AG04449 (cell line): Measurements from ENCODE around the gene CYP11A1.

Experiments
- CTCF ChIA-PET: fragments of 350-600 bp; formaldehyde crosslinking; extraction: SDS; loops from one replicate; lab custom pipeline; 2021; ENCODE audit warnings: antibody characterized with exemption; lab: Yijun Ruan, JAX
- POLR2A ChIA-PET: fragments of 400-600, 350-600 bp; formaldehyde crosslinking; extraction: SDS; loops from one replicate; lab custom pipeline; 2020; ENCODE audit warnings: antibody characterized with exemption, inconsistent platforms; lab: Yijun Ruan, JAX
- DNase-seq: peaks from one replicate; pipeline ENCODE4 v3.0.0-alpha.2; 2010; ENCODE audit warnings: low read depth, low spot score
- H3K4me3 ChIP-seq: 2 replicates; pipeline ENCODE4 v1.5.1; 2011; ENCODE audit warnings: low read depth, mild to moderate bottlenecking, control low read depth, low read length
- CTCF ChIP-seq: IDR thresholded peaks from one replicate; pipeline ENCODE4 v1.5.1; 2011; ENCODE audit warnings: mild to moderate bottlenecking, moderate library complexity, low read length, control low read depth, inconsistent platforms; ENCODE audit not compliant: insufficient read depth; ENCODE audit errors: missing control alignments

Gene CYP11A1

GRCh38 chr15:74399511-74400312 is 32.3 kb upstream of the CYP11A1 start:
- no peak for TF ChIP-seq CTCF
- no peak overlapping the region for H3K4me3 ChIP-seq
- CTCF ChIA-PET, result interaction anchor here (0.9 to 3.8 kb wide), 5 partner anchors 10 to 42 kb away, joined by 3 to 13 read pairs (median 3); no protein-coding TSS in a partner anchor
- DNase-seq, result no peak
- POLR2A ChIA-PET, result interaction anchor here (1.0 kb wide), 1 partner anchor 33 kb away, joined by 5 read pairs; no protein-coding TSS in a partner anchor

DNA sequence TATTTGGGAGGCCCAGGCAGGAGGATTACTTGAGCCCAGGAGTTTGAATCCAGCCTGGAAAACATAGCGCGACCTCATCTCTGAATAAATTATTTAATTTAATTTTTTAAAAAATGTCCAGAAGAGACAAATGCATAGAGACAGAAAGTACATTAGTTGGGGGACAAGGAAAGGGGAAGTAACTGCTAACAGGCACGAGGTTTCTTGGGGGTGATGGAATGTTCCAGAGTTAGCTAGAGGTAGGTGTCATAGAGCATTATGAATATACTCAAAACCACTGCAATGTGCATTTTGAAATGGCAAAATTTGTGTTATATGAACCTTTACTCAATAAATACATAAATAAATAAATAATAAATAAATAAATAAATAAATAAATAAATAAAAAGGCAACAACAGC is 31.7 kb upstream of the CYP11A1 start:
- ChIA-PET CTCF (interaction anchor here (1.1 to 3.8 kb wide), 5 partner anchors 8 to 41 kb away, joined by 3 to 13 read pairs (median 4); no protein-coding TSS in a partner anchor), POLR2A (no interaction called here)
- no peak overlapping the region for H3K4me3 ChIP-seq
- TF ChIP-seq CTCF, result no peak
- no peak for DNase-seq

DNA sequence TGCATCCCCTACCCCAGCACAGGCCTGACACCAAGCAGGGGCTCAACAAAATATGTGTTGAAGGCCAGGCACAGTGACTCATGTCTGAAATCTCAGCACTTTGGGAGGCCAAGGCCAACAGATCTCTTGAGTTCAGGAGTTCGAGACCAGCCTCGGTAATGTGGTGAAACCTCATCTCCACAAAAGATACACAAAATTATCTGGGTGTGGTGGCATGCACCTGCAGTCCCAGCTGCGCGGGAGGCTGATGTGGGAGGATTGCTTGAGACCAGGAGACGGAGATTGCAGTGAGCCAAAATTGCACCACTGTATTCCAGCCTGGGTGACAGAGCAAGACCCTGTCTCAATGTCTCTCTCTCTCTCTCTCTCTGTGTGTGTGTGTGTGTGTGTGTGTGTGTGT is 30.7 kb upstream of the CYP11A1 start:
- no peak overlapping the region for H3K4me3 ChIP-seq
- CTCF ChIA-PET, result interaction anchor here (1.1 to 32.0 kb wide), 6 partner anchors 9 to 42 kb away, joined by 3 to 1700 read pairs (median 4); partner anchors contain the start of gene SEMA7A
- DNase-seq, result no peak
- TF ChIP-seq CTCF, result no peak
- POLR2A ChIA-PET, result no interaction called here

GRCh38 chr15:74397239-74398068 is 30.0 kb upstream of the CYP11A1 start:
- no peak for DNase-seq
- ChIA-PET POLR2A (interaction anchor here (0.7 to 3.0 kb wide), 5 partner anchors 10 to 20 kb away, joined by 3 to 12 read pairs (median 3); no protein-coding TSS in a partner anchor), CTCF (interaction anchor here (0.7 to 32.0 kb wide), 5 partner anchors 9 to 39 kb away, joined by 3 to 1700 read pairs (median 7); partner anchors contain the start of gene SEMA7A)
- no peak overlapping the region for H3K4me3 ChIP-seq
- TF ChIP-seq CTCF, result no peak

- ChIA-PET CTCF (interaction anchor here (0.7 to 32.0 kb wide), 5 partner anchors 10 to 40 kb away, joined by 3 to 1700 read pairs (median 7); partner anchors contain the start of gene SEMA7A), POLR2A (interaction anchor here (0.7 to 3.0 kb wide), 5 partner anchors 11 to 20 kb away, joined by 3 to 12 read pairs (median 3); no protein-coding TSS in a partner anchor)
- TF ChIP-seq CTCF, result peak; percentile 15
- no peak overlapping the region for H3K4me3 ChIP-seq
- no peak for DNase-seq
Observed at GRCh38 chr15:74396445-74397238, 29.2 kb upstream of the CYP11A1 start.
